Measurements from ENCODE around the gene RABIF.
A peak's percentile ranks its signal among the peaks of the same experiment; 100 is the strongest.

The RABIF gene

GRCh38 chr1:202901555-202901954 is 12.6 kb upstream of the RABIF start:
- FAIRE-seq (no peak), DNase-seq (ENCODE audit: insufficient read length, low spot score) (no peak)
- no peak for TF ChIP-seq POLR2A (IDR thresholded peaks at IDR 0.05; ENCODE audit: low read depth, low read length)

- TF ChIP-seq POLR2A (IDR thresholded peaks at IDR 0.05; ENCODE audit: low read depth, low read length) = no peak
- FAIRE-seq = no peak
- no peak for DNase-seq (ENCODE audit: insufficient read length, low spot score)
These were observed 3.6 kb upstream of the RABIF start for GRCh38 chr1:202892501-202892900.

GRCh38 chr1:202890392-202890791 is 1.4 kb upstream of the RABIF start:
- no peak for TF ChIP-seq POLR2A (IDR thresholded peaks at IDR 0.05; ENCODE audit: low read depth, low read length)
- FAIRE-seq = no peak
- no peak for DNase-seq (ENCODE audit: insufficient read length, low spot score)

- no peak for TF ChIP-seq POLR2A (IDR thresholded peaks at IDR 0.05; ENCODE audit: low read depth, low read length)
- no peak for FAIRE-seq
- peak; percentile 64 for DNase-seq (ENCODE audit: insufficient read length, low spot score)
These were observed 773 bp downstream of the RABIF start for GRCh38 chr1:202888221-202888530.

DNA sequence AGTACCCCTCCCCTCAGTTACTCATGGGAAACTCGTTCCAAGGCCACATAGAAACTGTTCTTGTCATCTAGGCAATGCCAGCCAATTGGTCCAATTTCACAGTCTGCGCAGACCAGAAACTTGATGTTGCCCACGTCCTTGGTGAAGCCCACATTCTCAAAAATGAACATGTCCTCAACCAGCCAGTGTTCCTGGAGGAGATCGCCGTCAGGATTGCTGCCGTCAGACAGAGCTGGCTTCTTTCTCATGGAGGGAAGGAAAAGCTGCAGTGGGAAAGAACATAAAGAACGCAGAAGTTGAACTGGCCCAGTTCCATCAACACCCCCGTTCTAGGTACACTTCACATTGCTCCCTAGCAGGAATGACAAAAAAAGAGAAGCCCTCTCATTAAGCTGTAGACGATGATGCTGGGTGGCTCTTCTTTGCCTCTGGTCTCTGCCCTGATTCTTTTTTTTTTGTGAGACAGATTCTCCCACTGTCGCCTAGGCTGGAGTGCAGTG is 7.9 kb downstream of the RABIF start:
- no peak for TF ChIP-seq POLR2A (IDR thresholded peaks at IDR 0.05; ENCODE audit: low read depth, low read length)
- FAIRE-seq (no peak), DNase-seq (ENCODE audit: insufficient read length, low spot score) (no peak)

- no peak for TF ChIP-seq POLR2A (IDR thresholded peaks at IDR 0.05; ENCODE audit: low read depth, low read length)
- DNase-seq (ENCODE audit: insufficient read length, low spot score) = no peak
- FAIRE-seq = no peak
These were observed 8.9 kb downstream of the RABIF start for GRCh38 chr1:202880062-202880461.

DNA sequence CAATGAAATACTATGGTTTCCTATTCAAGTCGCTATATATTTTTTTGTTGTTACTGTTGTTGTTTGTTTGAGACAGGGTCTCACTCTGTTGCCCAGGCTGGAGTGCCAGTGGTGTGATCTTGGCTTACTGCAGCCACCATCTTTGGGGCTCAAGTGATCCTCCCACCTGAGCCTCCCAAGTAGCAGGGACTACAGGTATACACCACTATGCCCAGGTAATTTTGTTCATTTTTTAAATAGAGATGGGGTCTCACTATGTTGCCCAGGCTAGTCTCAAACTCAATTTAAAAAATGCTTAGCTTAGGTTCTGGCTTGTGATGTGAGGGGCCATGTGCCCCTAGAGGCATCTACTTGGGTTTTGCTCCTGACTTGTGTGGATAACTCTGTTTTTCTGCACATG is 9.8 kb downstream of the RABIF start:
- FAIRE-seq (no peak), DNase-seq (ENCODE audit: insufficient read length, low spot score) (no peak)
- no peak for TF ChIP-seq POLR2A (IDR thresholded peaks at IDR 0.05; ENCODE audit: low read depth, low read length)

DNA sequence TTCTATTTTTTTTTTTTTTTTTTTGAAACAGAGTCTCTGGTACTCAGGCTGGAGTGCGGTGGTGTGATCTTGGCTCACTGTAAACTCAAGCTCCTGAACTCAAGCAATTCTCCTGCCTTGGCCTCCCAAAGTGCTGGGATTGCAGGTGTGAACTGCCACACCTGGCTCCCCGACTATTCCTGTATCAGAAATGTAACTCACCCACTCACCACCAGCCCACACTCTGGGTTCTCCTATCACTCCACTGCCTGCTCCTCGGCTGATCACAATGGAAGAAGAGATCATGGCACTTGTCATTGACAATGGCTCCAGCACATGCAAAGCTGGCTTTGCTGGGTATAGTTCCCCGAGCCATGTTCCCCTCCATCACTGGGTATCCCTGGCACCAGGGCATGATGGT is 15.9 kb downstream of the RABIF start:
- TF ChIP-seq POLR2A (IDR thresholded peaks at IDR 0.05; ENCODE audit: low read depth, low read length) = no peak
- FAIRE-seq (no peak), DNase-seq (ENCODE audit: insufficient read length, low spot score) (no peak)

- FAIRE-seq = no peak
- no peak for DNase-seq (ENCODE audit: insufficient read length, low spot score)
- TF ChIP-seq POLR2A (IDR thresholded peaks at IDR 0.05; ENCODE audit: low read depth, low read length) = no peak
These were observed 17.6 kb downstream of the RABIF start for GRCh38 chr1:202871367-202871766.

DNA sequence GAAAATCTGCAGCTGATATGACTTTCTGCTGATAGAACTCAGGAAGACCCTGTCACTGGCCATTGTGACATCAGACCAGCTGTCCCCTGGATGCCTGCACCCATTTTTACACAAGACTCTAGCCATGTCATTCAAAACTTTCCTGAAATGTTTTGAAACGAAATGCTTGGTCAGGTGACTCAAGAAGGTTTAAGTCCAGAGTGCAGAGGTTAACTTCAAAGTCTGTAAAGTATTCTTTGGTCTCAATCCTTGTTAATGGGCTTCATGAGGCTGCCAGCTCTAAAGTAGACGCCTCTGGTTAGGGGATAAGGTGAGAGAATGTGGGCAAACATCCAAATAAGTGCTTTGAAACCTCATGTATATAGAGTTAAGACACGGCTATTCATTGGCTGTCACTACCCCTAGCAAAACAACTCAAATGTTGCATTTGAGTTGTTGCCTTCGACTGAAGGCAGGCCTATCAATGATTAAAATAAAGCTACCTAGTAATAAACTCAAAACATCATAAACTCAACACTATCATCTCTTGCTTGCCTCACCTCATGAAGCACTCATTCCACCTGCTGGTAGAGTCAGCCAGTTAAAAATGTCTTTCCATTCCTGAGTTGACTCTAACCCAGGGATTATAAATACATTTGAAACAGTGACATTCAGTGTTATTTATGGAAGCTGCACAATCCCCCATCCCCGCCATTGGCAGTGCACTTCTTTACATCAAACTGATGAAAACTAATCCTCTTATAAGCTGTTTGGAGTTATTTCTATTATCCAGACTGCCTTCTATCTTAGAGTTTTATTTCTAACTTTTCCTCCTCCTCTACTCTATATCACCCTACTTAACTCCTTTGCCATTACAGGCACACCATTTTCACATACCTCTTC is 26.0 kb downstream of the RABIF start:
- no peak for DNase-seq (ENCODE audit: insufficient read length, low spot score)
- FAIRE-seq = no peak
- TF ChIP-seq POLR2A (IDR thresholded peaks at IDR 0.05; ENCODE audit: low read depth, low read length) = no peak

GRCh38 chr1:202861420-202862132 is 27.4 kb downstream of the RABIF start:
- DNase-seq (ENCODE audit: insufficient read length, low spot score) = peak; percentile 95
- no peak; the same call in 1 of the 2 replicates for TF ChIP-seq POLR2A (IDR thresholded peaks at IDR 0.05; ENCODE audit: low read depth, low read length)
- no peak for FAIRE-seq

GRCh38 chr1:202860744-202861419 is 28.1 kb downstream of the RABIF start:
- FAIRE-seq (no peak), DNase-seq (ENCODE audit: insufficient read length, low spot score) (peak; percentile 29)
- no peak for TF ChIP-seq POLR2A (IDR thresholded peaks at IDR 0.05; ENCODE audit: low read depth, low read length)

GRCh38 chr1:202858789-202859414 is 30.0 kb downstream of the RABIF start:
- DNase-seq (ENCODE audit: insufficient read length, low spot score) = no peak
- no peak for TF ChIP-seq POLR2A (IDR thresholded peaks at IDR 0.05; ENCODE audit: low read depth, low read length)

GRCh38 chr1:202858331-202858730 is 30.6 kb downstream of the RABIF start:
- no peak for TF ChIP-seq POLR2A (IDR thresholded peaks at IDR 0.05; ENCODE audit: low read depth, low read length)
- DNase-seq (ENCODE audit: insufficient read length, low spot score) = no peak
- no peak for FAIRE-seq

More at GRCh38 chr1:202858789-202859414, 30.0 kb downstream of the RABIF start:
- no peak for FAIRE-seq

Data from H54 (cell line).